CD4-positive, alpha-beta T cell treated with Interleukin-10 for 1 hour (primary cell): ENCODE data around the gene DNM2.
"Not testable (repeated sequence)": the region's sequence is repeated elsewhere in the genome, so short reads cannot be mapped to it uniquely, and the experiment has no call there.

ENCODE experiments used
- DNase-seq: peaks from one replicate; pipeline ENCODE4 v3.0.0-alpha.2; 2020

The DNM2 gene

GRCh38 chr19:10727685-10728201 is 9.9 kb downstream of the DNM2 start:
- no peak for DNase-seq

DNA sequence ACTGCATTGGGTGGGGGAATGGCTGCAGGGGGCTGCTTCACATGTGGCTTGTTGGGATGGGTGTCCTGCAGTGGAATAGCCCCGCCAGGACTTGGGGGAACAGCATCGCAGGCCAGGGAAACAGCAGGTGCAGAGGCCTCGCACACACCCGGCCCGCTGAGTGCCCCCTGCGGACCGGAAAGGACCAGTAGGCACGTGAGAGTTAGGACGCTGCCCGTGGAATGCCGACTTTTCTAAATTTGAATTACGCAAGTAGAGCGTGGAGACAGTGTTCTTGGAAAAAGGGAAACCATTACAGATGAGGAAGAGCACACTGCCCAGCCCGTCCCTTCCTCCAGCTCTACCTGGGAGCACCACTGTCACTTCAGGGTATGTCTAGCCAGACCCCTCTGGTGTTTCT is 11.5 kb downstream of the DNM2 start:
- no peak for DNase-seq

DNA sequence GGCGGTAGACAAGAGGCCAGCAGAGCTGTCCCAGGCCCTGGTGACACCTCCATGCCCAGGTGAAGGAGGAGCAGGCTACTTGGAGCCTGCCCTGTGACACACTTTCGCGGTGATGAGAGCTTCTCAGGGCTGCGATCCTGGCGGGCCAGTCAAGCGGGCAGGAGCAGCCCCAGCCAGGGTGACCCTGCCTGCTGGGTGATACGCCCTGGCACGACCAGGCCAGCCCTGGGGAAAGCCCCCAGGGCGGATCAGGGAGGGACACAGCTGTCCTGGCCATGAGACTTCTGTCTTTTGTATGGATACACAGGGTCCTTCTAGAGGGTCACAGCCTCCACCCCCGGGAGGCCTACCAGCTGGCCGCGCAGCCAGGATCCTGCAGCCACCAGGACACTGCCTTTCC is 13.1 kb downstream of the DNM2 start:
- DNase-seq = no peak

DNA sequence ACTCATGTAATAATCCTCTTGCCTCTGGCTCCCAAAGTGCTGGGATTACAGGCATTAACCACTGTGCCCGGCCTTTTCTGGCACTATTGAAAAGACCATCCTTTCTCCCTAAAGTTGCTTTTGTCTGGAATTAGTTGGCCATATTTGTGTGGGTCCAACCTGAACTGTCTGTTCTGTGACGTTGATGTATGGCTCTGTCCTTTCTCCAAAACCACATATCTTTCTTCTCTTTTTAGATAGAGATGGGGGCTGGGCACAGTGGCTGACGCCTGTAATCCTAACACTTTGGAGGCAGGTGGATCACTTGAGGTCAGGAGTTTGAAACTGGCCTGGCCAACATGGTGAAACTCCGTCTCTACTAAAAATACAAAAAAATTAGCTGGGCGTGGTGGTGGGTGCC is 17.9 kb downstream of the DNM2 start:
- DNase-seq = no peak

GRCh38 chr19:10736189-10736588 is 18.3 kb downstream of the DNM2 start:
- no peak for DNase-seq

DNA sequence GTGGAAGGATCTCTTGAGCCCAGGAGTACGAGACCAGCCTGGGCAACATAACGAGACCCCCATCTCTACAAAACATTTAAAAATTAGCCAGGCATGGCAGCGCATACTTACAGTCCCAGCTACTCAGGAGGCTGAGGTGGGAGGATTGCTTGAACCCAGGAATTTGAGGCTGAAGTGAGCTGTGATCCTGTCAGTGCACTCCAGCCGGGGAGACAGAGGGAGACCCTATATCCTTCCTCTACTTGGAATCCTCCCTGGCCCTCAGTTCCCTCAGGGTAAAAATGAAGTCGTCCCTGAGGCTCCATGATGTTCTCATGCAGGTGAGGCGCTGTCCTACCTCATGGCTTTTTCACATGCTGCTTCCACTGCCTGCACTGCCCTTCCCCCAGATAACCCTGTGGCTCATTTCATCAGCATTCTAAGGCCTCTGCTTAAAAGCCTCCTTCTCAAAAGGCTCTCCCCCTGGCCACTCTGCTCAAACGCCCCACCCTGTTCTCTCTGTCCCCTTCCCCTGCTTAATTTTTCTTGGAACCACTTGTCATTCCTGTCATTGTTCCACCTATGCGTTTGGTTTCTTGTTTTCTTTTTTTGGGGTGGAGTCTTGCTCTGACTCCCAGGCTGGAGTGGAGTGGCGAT is 19.2 kb downstream of the DNM2 start:
- DNase-seq = no peak

GRCh38 chr19:10737722-10738121 is 19.8 kb downstream of the DNM2 start:
- no peak for DNase-seq

DNA sequence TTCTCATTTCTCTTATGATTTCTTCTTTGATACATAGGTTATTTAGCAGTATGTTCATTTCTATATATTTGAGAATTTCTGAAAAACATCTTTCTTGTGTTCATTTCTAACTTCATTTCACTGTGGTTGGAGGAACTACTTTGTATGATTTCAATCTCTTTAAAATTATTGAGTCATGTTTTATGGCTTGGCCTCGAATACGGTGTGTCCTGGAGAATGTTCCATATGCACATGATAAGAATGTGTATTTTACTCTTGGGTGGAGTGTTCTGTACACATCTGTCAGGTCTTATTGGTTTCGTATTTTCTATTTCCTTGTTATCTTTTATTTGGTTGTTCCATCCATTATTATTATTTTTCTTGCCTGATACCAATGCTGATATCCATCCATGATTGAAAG is 22.9 kb downstream of the DNM2 start:
- no peak for DNase-seq

DNA sequence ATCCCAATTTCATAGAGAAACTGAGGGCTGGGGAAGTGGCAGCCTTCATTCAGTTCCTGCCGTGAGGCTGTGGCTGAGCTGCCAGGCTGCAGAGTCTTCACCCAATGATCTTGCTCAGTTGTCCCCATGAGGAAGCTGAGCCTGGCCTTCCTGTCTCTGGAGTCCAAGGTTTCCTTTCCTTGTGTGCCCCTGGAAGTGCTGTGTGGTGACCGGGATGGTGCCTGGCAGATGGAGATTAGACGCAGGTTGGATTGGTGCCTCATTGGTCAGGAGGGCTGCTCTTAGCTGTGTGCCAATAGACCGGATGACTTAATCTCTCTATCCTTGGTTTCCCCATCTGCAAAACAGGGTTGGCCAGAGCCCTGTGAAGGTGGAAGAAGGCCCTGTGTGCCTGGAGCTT is 24.6 kb downstream of the DNM2 start:
- DNase-seq = no peak

DNA sequence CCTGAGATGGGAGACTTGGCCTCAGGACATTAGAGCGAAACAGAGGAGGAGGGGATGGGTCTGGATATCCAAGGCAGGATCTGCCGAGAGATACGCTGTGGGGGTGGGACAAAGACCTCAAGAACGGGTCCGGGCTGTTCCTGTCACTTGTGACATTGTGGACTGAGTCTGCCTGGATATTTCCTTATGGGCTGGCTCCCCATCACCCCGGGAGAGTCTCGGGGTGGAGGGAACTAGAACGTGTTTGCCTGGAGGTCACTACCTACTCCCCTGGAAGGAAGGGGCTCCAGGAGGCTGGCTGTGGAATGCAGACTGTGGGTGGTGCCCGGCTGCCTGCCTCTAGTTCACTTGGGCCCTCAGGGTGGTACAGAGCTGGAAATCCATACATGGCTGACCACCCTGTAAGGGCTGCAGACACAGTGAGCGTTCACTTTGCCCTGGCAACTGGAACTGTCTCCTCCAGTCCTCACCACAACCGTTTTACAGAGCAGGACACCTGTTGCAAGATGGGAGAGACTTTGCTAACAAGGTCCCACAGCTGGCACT is 26.4 kb downstream of the DNM2 start:
- DNase-seq = no peak

- DNase-seq = no peak
Measured at GRCh38 chr19:10744801-10745293, 27.0 kb downstream of the DNM2 start.

GRCh38 chr19:10746437-10746836 is 28.6 kb downstream of the DNM2 start:
- not testable (repeated sequence) for DNase-seq

GRCh38 chr19:10747271-10747670 is 29.4 kb downstream of the DNM2 start:
- no peak for DNase-seq

GRCh38 chr19:10747674-10748073 is 29.8 kb downstream of the DNM2 start:
- no peak for DNase-seq

GRCh38 chr19:10748195-10748926 is 30.5 kb downstream of the DNM2 start:
- DNase-seq = no peak

DNA sequence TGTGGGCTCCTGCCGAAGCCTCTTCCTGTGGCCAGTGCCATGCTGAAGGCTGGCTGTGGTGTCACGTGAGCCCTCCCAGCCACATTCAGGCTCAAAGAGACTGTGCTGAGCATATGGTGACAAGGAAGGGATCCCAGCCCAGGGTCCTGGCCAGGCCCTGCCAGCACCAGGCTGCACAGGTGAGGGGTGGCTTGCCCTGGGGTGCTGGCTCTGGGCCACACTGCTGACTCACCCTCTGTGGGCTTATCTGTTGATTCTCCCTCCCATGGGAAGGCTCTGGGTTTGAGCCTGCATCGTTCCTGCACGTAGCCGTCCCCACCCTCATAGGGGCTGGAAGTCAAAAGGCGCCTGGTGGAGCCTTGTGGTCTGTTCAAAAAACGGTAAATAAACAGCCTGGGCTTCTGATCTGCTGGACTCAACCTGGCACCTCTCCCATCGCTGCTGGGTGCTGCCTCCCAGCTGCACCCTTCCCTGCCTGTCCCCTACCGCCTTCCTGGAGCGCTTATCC is 31.1 kb downstream of the DNM2 start:
- DNase-seq = no peak

DNA sequence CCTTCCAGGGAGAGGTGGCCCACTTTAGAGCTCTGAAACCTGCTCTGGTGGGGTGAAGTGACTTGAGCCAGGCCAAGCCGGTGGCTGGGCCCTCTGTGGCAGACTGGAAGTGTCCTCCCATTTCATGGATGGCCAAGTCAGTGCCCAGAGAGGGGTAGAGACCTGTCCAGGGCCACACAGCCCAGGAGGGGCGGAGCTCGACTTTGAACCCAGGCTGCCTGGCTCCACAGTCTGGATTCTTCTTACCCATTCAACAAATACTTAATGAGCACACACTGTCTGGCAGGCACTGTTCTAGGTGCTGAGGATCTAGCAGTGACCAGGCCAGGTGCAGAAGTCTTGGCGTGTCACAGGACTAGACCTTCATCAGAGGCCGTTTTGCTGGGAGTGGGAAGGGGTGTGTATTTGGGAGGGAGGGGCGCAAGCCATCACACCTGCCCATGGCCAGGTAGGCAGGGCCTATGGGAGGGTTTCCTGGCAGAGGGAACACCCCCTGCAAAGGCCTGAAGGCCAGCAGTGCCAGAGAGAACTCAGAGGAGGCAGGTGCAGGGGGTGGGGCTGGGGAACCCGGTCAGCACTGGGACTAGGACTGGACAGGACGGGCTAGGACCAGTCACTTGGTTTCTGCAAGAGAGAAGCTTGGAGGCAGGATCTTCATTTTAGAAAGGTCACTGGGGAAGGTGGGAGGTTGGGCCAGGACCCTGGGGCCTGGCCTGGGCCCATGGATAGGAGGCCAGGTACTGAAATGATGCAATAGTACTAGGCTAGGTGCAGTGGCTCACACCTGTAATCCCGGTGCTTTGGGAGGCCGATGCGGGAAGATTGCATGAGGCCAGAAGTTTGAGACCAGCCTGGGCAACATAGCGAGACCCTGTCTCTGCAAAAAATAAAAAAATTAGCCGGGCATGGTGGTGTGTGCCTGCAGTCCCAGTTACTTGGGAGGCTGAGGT is 31.8 kb downstream of the DNM2 start:
- DNase-seq = no peak

- DNase-seq = no peak
Measured at GRCh38 chr19:10751109-10751953, 33.5 kb downstream of the DNM2 start.

GRCh38 chr19:10752237-10752912 is 34.5 kb downstream of the DNM2 start:
- DNase-seq = no peak

DNA sequence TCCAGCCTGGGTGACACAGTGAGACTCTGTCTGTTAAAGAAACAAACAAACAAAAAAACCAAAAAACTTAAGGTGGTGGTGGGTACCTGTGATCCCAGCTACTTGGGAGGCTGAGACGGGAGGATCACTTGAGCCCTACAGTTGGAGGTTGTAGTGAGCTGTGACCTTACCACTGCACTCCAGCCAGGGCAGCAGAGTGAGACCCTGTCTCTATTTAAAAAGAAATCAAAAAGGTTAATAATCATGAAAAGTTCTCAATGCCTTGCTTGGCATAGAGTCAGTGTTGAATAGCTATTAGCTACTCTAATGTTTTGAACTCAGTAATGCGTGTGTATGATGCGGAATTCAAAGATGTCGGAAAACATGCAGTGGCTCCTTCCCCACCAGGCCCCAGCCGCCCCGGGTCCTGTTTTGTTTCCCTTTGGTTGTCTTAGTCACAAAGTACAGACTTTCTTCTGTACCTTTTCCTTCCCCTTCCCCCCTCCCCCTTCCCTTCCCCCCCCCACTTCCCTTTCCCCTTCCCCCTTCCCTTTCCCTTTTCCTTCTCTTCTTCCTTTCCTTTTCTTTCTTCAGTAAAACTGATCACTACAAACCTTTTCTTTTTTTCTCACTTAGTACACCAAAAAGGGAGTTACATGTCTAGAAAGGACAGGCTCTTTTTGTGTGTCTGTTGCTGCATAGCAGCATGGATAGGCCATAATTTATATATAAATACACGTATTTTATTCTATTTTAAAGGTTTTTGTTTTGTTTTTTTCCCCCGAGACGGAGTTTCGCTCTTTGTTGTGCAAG is 35.2 kb downstream of the DNM2 start:
- DNase-seq = no peak
